Neural progenitor cell (in vitro differentiated cells): ENCODE data around the gene HLA-C.

ENCODE experiments used
- CTCF ChIP-seq: fragments of 200-600 bp; sonication (generic); IDR thresholded peaks from 2 replicates; pipeline ENCODE4 v1.5.1; 2017; ENCODE audit warnings: antibody characterized with exemption, mild to moderate bottlenecking
- EZH2 ChIP-seq: fragments of 200-600 bp; sonication (generic); IDR thresholded peaks from 2 replicates; pipeline ENCODE4 v1.6.1; 2017; ENCODE audit warnings: antibody characterized with exemption, mild to moderate bottlenecking, moderate library complexity

- TF ChIP-seq CTCF = no peak
- TF ChIP-seq EZH2 = no peak
Measured at GRCh38 chr6:31308845-31309175, 36.9 kb upstream of the HLA-C start.
